ENCODE data around the gene NCOA5. TPM values are rescaled to one million over a fixed set of nuclear protein-coding genes. Genes with fewer than 3 reads are reported as not detected.

The NCOA5 gene
- total RNA-seq, 1 donor from 2014 or later = 16.5 TPM

DNA sequence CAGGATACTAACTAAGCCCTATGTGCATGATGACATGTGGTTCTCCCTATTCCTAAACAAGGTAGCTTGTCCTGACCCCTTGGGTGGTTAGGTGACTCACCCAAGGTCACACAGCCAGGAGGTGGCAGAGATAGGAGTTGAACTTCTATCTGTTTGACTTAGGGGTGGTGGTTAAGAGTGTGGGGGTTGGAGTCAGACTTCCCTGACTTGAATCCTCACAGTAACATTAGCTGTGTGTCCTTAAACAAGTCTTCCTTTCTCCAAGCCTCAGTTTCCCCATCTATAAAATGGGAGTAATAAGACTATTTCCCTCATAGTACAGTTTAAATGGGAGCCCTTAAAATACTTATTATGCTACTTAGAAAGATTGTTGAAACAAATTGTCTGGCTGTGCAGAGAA lies 38.9 kb downstream of the NCOA5 start:
- intact Hi-C loops (cut with micrococcal nuclease) = no loop called here
- no peak overlapping the region for H3K27ac ChIP-seq (replicated peaks)
- H3K4me3 ChIP-seq = no peak overlapping the region
- no peaks in the 10 kb centered on the region for H3K36me3 ChIP-seq
- TF ChIP-seq, protein P1, sequence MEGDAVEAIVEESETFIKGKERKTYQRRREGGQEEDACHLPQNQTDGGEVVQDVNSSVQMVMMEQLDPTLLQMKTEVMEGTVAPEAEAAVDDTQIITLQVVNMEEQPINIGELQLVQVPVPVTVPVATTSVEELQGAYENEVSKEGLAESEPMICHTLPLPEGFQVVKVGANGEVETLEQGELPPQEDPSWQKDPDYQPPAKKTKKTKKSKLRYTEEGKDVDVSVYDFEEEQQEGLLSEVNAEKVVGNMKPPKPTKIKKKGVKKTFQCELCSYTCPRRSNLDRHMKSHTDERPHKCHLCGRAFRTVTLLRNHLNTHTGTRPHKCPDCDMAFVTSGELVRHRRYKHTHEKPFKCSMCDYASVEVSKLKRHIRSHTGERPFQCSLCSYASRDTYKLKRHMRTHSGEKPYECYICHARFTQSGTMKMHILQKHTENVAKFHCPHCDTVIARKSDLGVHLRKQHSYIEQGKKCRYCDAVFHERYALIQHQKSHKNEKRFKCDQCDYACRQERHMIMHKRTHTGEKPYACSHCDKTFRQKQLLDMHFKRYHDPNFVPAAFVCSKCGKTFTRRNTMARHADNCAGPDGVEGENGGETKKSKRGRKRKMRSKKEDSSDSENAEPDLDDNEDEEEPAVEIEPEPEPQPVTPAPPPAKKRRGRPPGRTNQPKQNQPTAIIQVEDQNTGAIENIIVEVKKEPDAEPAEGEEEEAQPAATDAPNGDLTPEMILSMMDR (IDR thresholded peaks at IDR 0.05; ENCODE audit: borderline replicate concordance) = no peak
- no peak for DNase-seq
- no peaks in the 10 kb centered on the region for H3K4me1 ChIP-seq
- H3K27me3 ChIP-seq (ENCODE audit: low read depth) = peaks cover 97% of the 10 kb centered on the region
- no peaks in the 10 kb centered on the region for H3K9me3 ChIP-seq (replicated peaks)

GRCh38 chr20:46050444-46050843 lies 39.3 kb downstream of the NCOA5 start:
- H3K36me3 ChIP-seq = no peaks in the 10 kb centered on the region
- intact Hi-C loops (cut with micrococcal nuclease) = no loop called here
- no peak overlapping the region for H3K4me3 ChIP-seq
- no peak overlapping the region for H3K27ac ChIP-seq (replicated peaks)
- peaks cover 97% of the 10 kb centered on the region for H3K27me3 ChIP-seq (ENCODE audit: low read depth)
- H3K4me1 ChIP-seq = no peaks in the 10 kb centered on the region
- TF ChIP-seq, protein P1 (IDR thresholded peaks at IDR 0.05; ENCODE audit: borderline replicate concordance) = no peak
- H3K9me3 ChIP-seq (replicated peaks) = no peaks in the 10 kb centered on the region
- DNase-seq = no peak

DNA sequence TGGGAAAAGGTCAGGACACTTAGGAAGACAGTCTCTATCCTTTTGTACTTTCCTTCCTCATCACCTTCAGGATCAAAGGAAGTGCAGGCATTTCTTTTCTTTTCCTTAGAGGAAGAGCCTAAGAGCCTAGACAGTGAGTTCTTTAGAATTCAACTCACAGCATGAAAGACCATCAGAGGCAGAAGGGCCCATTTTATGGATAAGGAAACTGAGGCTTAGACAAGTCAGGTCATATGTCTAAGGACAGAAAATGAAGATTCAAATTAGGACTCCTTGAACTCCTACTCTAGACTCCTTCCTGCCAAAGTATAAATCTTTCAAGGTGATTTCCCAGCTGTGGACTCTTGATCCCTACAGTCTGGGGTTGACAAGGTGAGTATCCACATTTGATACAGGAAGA lies 39.9 kb downstream of the NCOA5 start:
- H3K27me3 ChIP-seq (ENCODE audit: low read depth) = peaks cover 97% of the 10 kb centered on the region
- no peak for DNase-seq
- H3K4me3 ChIP-seq = no peak overlapping the region
- H3K4me1 ChIP-seq = no peaks in the 10 kb centered on the region
- H3K27ac ChIP-seq (replicated peaks) = no peak overlapping the region
- no peaks in the 10 kb centered on the region for H3K9me3 ChIP-seq (replicated peaks)
- TF ChIP-seq, protein P1 (IDR thresholded peaks at IDR 0.05; ENCODE audit: borderline replicate concordance) = no peak
- H3K36me3 ChIP-seq = no peaks in the 10 kb centered on the region
- intact Hi-C loops (cut with micrococcal nuclease) = no loop called here

GRCh38 chr20:46049190-46049589 lies 40.6 kb downstream of the NCOA5 start:
- no peak overlapping the region for H3K4me3 ChIP-seq
- TF ChIP-seq, protein P1 (IDR thresholded peaks at IDR 0.05; ENCODE audit: borderline replicate concordance) = no peak
- H3K36me3 ChIP-seq = no peaks in the 10 kb centered on the region
- H3K4me1 ChIP-seq = no peaks in the 10 kb centered on the region
- no peak for DNase-seq
- no peaks in the 10 kb centered on the region for H3K9me3 ChIP-seq (replicated peaks)
- H3K27me3 ChIP-seq (ENCODE audit: low read depth) = peaks cover 97% of the 10 kb centered on the region
- intact Hi-C loops (cut with micrococcal nuclease) = no loop called here
- no peak overlapping the region for H3K27ac ChIP-seq (replicated peaks)

DNA sequence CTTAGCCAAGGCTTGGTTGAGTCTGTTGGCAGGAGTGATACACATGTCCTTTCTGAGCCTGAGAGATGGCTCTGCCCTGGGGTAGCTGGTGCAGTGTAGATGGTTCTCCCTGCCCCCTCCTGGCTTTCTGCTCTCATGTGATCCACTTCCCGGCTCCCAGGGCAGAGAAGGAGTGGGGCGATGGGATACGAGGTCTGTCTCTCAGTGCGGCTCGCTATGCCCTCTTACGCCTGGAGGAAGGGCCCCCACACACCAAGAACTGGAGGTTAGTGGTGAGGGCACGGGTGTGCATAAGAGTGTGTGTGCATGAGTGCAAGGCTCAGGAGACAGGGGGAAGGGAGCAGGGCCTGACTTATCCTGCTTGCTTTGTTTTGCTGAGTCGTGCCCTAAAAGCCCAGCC lies 41.9 kb downstream of the NCOA5 start:
- DNase-seq = no peak
- no peak overlapping the region for H3K27ac ChIP-seq (replicated peaks)
- peaks cover 99% of the 10 kb centered on the region for H3K27me3 ChIP-seq (ENCODE audit: low read depth)
- no peak overlapping the region for H3K4me3 ChIP-seq
- H3K9me3 ChIP-seq (replicated peaks) = no peaks in the 10 kb centered on the region
- H3K36me3 ChIP-seq = no peaks in the 10 kb centered on the region
- TF ChIP-seq, protein P1 (IDR thresholded peaks at IDR 0.05; ENCODE audit: borderline replicate concordance) = no peak
- intact Hi-C loops (cut with micrococcal nuclease) = no loop called here
- H3K4me1 ChIP-seq = no peaks in the 10 kb centered on the region
